NCI-H2227 (cell line): ENCODE results near the gene GEMIN5.

ENCODE experiments used
- DNase-seq: peaks from one replicate; lab custom pipeline; 2025; ENCODE audit not compliant: unreplicated experiment; lab: John Stamatoyannopoulos, UW

The GEMIN5 gene

GRCh38 chr5:154884424-154884823, 53.6 kb downstream of the GEMIN5 start:
- DNase-seq = no peak

DNA sequence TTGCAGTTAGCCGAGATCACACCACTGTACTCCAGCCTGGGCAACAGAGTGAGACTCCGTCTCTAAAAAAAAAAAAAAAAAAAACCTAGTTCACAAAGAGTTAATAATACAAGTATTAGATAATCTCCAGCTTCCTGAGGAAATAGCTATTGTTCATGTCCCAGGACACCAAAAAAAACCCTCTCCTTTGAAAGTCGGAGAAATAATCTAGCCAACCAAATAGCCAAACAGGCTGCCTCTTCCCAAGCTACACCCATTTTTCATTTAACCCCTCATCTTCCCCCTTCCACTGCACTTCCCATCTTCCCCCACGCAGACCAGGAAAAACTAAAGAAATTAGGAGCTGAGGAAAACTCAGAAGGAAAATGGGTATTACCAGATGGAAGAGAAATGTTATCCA, 56.0 kb downstream of the GEMIN5 start:
- no peak for DNase-seq

GRCh38 chr5:154878642-154879335, 59.2 kb downstream of the GEMIN5 start:
- DNase-seq = no peak

GRCh38 chr5:154873791-154874331, 64.2 kb downstream of the GEMIN5 start:
- no peak for DNase-seq

- DNase-seq = no peak
These were observed 66.3 kb downstream of the GEMIN5 start for GRCh38 chr5:154871734-154872133.

DNA sequence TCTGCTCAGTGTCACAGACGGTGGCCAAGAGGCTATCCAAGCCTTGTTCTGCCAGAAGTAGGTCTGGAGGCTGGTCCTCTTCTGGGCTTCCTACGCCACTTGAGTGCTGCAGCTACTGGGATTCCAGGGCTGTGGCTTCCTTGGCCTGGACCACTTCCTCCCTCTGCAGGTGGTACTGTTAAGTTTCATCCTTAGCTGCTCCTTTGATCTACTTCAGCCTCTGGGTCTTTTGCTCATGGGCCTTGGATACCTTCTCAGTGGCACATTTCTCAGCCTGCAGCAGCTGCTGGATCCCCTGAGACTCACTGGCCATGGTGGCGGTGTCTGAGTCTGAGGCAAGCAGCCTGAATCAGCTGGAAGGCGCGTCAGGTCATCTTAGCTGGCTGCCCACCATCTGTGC, 69.3 kb downstream of the GEMIN5 start:
- DNase-seq = no peak

GRCh38 chr5:154866841-154867240, 71.2 kb downstream of the GEMIN5 start:
- no peak for DNase-seq

- no peak for DNase-seq
These were observed 72.4 kb downstream of the GEMIN5 start for GRCh38 chr5:154865466-154866184.

- no peak for DNase-seq
These were observed 74.5 kb downstream of the GEMIN5 start for GRCh38 chr5:154863291-154864080.

DNA sequence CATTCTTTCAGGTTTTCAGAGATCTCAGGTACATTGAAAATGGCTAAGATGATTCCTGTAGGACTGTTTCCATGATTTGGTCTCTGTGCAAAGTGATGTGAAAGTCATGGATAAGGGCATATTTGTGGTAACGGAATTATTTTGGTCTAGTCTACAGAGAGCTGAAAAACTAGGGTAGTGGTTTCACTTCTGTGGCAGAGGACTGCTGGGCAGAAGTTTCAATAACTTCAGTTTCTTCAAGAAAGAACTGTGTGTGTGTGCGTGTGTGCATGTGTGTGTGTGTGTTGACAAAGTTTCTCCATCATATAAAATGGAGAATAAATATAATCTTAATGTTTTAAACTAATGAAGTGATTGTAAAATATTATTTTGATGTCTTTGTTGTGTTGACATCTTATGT, 75.2 kb downstream of the GEMIN5 start:
- no peak for DNase-seq

DNA sequence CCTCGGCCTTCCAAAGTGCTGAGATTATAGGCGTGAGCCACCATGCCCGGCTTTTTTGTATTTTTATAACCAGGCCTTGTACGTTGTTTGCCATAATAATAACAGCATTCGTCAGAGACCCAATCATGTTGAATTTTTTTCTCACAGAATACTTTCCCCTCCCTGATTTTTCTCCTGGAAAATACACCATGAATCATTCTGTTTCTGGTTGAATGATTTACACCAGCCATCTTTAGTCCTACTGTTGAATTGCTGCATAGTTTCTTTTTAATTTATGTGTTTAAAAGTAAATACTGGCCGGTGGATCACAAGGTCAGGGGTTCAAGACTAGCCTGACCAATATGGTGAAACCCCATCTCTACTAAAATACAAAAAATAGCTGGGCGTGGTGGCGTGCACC, 76.1 kb downstream of the GEMIN5 start:
- no peak for DNase-seq

DNA sequence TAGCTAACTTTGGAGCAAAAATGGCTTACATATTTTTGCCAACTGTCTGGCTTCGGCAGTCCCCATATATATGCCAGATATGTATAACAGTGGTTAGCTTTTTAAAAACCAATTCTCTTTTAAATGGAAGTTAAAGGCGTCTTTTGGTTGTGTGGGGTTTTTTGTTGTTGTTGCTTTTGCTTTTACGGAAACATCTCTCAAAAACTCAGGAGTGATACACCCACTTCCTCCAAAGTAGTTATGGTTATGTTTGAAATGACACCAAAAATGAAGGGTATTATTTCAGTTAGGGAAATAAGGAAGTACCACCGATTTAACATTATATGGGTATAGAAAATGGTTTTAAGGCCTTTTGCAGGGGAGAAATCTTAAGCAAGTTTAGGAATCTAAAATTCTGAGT, 77.2 kb downstream of the GEMIN5 start:
- no peak for DNase-seq

- no peak for DNase-seq
These were observed 77.9 kb downstream of the GEMIN5 start for GRCh38 chr5:154860123-154860522.

DNA sequence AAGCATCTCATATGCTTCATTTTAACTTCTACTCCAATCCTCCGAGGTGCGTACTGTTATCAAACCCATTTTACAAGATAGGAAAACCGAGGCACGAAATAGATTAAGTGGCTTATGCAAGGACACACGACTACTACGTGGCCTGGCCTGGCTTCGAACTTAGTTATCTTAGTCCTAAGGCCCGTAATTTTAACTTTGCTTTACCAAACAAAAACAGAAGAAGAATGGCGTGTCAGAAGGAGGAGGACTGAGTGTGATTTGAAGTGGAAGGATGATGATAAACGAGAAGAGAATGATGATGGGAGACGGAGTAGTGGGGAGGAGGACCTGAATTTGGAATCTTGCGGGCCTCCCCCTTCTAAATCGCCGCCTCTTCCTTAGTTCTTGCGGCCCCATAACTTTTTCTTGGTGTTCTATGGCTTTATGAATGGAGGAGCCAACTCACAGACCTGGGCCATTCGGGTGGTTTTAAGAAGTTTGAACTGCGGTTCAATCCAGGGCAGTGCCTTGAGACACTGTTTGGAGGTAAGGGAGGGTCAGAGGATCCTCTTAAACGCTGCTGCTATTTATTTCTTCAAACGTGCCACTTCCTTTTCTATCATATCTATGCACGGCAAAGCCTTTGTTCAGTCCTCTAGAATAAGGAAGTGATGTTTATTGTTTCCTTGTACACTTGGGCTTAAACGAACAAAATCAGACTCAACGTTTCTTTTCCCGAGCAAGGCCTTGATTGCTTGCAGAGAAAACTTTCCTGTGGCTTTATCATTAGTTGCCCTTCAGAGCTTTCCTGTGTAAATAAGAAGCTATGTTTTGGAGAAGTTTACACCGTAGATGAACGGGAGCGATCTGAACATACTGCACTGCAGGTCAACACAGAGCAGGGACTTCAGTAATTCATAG, 78.8 kb downstream of the GEMIN5 start:
- DNase-seq = no peak

DNA sequence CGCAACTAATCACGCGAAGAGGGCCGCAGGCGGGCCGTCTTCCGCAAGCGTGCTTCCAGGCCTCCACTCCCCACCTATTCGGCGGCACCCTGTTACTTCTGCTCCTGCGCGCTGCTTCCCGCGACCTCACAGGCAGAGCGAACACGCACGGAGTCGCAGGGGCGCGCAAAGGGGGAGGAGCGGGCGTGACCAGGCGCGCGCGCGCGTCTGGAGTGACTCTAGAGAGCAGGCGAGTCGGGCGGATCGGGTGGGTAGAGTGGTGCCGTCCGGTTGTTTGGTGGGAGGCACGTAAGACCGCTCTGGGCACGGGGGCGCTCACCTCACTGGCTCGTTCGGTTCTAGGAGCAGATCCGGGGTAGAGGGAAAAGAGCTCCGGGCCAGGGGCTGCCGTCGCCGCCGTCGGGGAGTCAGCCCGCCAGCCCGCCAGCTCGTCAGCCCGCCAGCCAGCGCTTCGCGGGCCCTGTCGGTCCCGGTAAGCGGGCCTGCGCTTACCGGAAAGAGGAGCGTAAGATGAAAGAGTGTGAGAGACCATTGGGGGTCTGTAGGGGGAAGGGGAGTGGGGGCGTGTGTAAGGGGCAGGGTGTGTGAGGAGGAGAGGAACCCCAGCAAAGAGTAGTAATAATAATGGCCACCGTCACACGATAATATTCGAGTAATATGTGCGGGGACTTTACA, 79.6 kb downstream of the GEMIN5 start, which contains the start of gene CNOT8:
Gene CNOT8 (plus strand): TSS at position 331 of the 675 bp plus-strand sequence. CDS start 4,652 bp downstream, outside the sequence.
- DNase-seq = peak; percentile 97

- DNase-seq = peak; percentile 96
These were observed 80.3 kb downstream of the GEMIN5 start for GRCh38 chr5:154857530-154858296.

- DNase-seq = no peak
These were observed 86.7 kb downstream of the GEMIN5 start for GRCh38 chr5:154851351-154851750.

DNA sequence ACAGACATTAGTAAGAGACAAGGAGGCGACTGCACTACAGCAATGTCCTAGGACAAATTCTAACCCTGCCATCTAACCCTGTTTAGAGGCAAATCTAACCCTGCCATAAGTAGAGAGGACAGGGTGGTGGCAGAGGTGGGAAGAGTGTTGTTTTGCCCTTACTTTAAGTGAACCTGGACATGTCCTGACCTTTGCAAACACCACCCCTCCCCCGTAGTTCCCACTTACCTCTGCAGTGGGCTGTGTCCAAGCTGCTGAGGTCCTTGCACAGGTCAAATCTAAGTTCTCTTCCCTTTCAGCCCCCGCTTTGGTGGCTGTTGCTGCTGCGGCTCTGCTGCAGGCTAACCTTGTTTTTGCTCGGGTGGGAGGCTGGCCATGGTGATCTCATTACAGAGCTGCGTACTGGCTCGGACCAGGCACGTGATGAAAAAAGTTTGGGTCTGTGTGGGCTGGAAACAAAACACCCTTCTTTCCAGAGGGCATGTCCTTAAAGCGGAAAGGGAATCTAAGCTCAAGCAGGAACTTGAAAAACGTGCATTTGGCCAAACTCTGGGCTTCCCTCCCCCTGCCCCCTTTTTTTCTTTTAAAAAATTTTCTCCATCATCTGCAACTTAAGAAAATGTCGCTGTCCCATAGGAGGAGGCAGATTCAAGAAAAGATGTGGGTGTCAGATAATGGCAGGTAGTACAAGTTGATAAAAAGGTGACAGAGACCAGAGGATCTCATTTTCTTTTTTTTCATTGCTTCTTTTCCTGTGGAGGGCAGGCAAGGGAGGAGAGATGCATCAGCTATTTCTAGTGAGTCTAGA, 87.6 kb downstream of the GEMIN5 start, which contains the start of gene FAXDC2:
Gene FAXDC2 (minus strand): TSS at position 349 of the 808 bp plus-strand sequence. CDS start 12,425 bp downstream, outside the sequence.
- peak; percentile 5 for DNase-seq
